ENCODE results near the gene RASGRP1.
"Not testable (repeated sequence)": the region's sequence is repeated elsewhere in the genome, so short reads cannot be mapped to it uniquely, and the experiment has no call there.

The RASGRP1 gene

DNA sequence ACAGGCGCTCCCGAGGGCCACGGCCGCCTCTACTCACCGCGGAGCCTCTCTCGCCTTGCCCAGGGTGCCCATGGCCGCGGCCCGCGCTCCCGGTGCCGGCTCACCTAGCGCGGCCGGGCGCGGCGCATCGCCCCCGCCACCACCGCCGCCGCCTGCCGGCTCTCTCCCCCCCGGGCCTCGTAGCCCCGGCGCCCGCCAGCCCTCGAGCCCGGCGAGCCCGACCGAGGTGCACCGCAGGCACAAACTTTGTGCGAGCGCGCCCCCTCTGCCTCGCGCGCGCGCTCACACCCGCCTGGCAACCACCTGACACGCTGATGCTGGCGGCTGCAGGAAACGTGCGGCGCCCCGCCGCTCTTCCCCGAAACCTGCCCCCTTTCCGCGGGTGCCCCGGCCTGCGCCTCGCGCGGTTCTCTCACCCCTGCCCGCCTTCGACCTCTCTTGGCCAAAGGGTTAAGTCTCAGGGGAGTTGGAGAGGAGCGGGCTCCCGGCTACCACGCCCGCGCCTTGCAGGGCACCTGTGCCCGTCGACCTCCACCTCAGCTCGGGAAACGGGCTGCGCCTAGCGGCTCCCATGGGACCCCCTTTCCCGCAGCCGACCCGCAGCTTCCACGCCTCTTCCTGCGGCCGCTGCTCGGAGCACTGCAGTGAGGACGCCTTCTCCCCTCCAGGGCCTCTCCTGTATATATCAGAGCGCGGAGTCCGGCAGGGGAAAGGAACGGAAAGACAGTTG, at the start of gene RASGRP1:
RASGRP1 (minus strand) TSS at position 258 of the 730 bp plus-strand sequence; CDS start at position 72, 186 bp downstream.
- DNase-seq = peak; percentile 83 to 87

- DNase-seq = no peak
These were observed 48.5 kb upstream of the RASGRP1 start for GRCh38 chr15:38613085-38613484.

DNA sequence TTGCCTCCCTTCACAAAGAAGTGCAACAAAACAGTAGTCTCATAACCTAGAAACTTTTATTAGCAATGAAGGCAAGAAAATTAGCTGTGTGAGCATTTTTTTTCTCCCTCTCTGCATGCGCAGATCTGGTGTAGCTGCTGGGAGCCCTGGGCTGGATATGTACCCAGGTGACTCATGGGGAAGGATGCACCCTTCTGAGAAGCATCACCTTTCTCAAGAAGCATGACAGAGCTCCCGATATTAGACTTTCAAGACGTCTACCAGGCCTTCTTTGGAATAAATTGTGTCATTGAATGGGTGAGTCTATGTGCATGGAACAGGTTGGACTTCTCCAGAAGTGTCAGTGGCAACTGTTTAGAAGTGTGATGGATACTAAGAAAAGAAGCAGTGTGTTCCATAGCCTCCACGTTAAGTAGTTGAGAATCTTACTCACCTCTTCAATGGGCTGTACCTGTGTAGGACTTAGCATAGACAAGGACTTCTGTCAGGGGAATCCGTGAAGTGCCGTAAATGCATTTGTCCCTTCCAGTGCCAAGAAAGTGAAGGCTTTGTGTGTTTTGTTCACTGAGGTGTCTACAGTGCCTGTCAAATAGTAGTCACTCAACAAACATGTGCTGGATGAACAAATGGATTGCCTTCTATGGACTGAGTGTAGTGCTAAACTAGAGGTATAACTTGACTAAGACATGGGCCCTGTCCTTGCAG, 47.7 kb upstream of the RASGRP1 start:
- peak; percentile 33 to 69 for DNase-seq

- DNase-seq = peak in 1 of 2 experiments; percentile 37
These were observed 46.6 kb upstream of the RASGRP1 start for GRCh38 chr15:38611228-38611627.

GRCh38 chr15:38610748-38611147, 46.1 kb upstream of the RASGRP1 start:
- peak in 1 of 2 experiments; percentile 15 for DNase-seq

- no peak for DNase-seq
These were observed 44.6 kb upstream of the RASGRP1 start for GRCh38 chr15:38609097-38609738.

DNA sequence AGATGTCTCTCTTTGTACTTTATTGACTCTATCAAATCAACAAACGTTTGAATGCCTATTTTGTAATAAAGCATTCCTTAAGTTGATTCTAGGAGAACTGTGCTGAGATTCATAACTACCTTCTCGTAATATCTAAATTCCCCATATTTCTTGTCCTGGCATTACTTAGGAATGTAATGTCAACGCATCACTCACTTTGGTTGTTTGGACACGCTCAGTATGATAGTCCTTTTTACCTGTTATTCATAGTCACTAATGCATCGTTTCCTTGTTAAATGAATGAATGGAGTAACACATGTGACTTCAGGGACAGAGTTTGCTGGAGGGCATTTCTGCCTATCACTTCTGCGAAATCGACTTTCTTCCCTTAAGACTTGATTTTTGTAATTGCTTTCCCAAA, 44.1 kb upstream of the RASGRP1 start:
- no peak for DNase-seq

DNA sequence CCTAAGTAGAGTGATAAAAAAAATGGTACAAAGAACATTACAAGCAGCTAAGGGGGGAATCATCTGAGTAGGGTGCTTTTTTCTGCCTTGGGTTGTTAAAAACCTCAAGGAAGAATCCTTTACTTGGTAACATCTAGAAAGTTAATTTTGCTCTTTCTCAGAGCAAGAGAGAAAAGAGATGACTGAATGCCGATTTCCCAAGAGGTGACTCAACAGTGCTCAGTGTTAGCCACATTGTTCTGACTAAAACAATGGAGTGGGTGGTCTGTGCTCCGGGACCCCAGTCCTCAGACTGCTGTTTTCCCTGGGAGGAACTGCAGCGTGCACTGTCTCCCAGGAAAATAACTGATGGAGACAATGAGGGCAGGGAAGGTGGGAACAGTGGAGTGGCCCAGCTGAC, 41.1 kb upstream of the RASGRP1 start:
- no peak for DNase-seq

DNA sequence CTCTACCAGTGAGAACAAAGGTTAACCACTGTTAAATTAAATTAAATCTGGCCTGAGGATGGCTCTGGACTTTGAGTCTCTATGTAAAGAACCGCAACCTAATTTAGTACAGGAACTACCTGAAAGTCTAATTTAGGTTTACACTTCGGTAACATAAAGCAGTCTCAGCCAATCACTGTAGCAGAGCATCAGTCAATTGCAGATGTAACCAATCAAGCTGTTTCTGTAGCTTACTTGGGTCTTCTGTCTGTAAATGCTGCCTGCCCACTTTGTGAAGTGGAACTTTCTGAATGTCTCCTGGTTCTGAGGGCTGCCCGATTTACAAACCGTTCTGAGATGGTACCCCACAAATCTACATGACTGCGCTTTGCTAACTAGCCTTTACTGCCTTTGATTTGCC, 39.1 kb upstream of the RASGRP1 start:
- no peak for DNase-seq

DNA sequence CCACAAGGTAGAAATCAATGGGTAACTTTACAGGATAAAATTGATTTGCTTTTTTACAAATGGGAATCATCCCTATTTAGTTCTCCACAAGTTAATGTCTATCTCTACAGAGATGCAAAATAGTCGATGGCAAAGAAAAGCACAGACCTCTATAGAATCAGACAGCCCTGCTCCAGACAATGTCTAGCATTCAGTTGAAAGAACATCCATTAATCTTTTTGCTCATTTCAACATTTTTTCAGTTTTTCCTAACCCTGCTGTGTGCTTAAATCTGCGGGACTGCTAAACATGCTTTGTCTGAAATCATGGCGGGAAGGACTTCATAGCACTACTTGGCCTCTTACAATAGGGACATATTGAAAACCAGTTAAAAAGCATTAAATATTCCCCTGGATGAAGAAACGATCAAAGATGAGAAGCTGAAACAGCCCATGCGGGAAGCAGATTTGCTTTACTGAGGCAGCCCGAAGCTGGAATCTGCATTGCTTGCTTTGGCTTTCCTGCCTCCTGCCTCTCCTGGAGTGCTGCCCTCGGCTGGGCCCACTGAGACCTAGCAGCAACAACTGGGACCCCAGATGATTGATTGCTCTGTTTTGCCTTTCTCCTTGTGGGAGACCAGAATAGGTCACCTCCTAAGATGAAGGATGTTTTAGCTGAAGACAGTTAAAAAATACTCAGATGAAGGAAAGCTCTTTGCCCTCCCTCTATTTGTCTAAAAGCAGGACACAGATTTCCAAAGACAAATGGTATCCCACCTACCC, 38.5 kb upstream of the RASGRP1 start:
- no peak for DNase-seq

GRCh38 chr15:38600236-38600635, 35.6 kb upstream of the RASGRP1 start:
- no peak for DNase-seq

- DNase-seq = no peak
These were observed 34.1 kb upstream of the RASGRP1 start for GRCh38 chr15:38598749-38599148.

- DNase-seq = no peak
These were observed 32.7 kb upstream of the RASGRP1 start for GRCh38 chr15:38597219-38597800.

DNA sequence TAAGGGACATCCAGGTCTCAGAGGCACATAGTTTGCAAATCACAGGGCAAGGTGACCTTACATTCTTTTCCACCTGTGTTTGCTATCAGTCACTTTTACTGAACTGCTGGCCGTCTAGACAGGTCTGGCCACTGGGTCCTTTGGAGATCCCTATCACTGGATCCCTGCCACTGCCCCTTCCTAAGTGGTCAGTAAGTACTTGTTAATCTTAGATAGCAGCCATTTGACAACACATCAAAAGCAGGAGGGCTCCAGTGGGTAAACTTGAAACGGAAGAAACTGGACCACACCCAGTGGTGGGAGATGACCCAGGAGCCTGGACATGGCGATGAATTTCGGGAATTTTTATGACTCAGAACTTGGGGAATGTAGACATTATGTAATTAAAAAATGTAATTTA, 28.9 kb upstream of the RASGRP1 start:
- DNase-seq = no peak

DNA sequence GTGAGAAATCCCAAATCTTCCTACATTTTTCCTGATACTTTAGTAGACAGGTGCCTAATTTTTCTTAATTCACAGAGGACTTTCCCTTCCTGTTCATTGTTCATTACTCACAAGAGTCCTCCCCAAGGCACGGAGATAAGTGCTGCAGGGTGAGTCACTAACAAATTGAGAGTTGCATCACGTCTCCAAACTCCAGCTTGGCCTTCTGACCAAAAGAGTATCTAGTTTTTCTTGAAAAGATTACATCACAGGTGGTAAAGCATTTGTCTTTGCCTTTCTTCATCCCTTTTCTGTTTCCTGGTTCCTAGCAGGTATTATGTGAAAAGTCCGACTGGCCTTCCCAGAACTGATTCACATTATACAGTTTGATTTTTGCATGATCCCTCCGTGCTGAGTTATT, 24.9 kb upstream of the RASGRP1 start:
- DNase-seq = no peak

DNA sequence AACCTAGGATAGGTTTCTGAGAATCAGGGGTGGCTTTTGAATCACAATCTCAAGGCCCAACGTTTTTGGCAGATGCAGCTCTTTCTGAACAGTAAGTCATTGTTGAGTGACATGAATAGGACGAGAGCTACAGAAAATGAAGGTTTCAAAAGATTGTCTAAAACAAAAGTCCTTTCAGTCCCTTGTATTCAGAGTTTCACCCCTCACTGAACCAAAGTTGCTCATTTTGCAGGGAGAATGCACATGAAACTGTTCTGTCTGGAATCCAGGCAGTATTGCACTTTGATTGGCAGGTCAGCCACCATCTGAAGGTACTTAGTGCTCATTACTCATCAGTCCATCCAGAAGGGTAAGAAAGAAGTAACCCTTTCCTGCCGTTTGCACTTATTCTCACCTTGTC, 24.1 kb upstream of the RASGRP1 start:
- DNase-seq = no peak

GRCh38 chr15:38587214-38587613, 22.6 kb upstream of the RASGRP1 start:
- DNase-seq = peak in 1 of 2 experiments; percentile 5

DNA sequence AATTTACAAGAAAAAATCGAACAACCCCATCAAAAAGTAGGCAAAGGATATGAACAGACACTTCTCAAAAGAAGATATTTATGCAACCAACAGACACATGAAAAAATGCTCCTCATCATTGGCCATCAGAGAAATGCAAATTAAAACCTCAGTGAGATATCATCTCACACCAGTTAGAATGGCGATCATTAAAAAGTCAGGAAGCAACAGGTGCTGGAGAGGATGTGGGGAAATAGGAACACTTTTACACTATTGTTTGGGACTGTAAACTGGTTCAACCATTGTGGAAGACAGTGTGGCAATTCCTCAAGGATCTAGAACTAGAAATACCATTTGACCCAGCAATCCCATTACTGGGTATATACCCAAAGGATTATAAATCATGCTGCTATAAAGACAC, 21.4 kb upstream of the RASGRP1 start:
- not testable (repeated sequence) for DNase-seq

DNA sequence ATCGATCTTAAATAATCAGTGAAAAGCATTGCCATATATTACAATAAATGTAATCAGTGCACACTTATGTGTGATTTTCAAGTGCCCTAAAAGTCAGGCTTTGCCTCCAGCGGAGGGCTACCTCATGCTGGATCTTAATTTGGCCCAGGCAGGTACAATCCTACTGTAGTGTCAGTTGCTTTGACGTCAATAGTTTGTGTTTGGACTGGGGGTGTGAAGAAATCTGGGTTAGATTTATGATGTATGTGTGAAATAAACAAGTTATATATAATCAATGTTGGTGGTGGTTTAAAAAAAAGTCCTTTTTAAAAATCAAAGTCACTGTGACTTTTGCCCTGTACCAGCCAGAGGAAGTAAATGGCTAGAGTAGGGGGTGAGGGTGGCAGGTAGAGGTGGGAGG, 14.0 kb upstream of the RASGRP1 start:
- no peak for DNase-seq

GRCh38 chr15:38577424-38577987, 12.9 kb upstream of the RASGRP1 start:
- DNase-seq = no peak

DNA sequence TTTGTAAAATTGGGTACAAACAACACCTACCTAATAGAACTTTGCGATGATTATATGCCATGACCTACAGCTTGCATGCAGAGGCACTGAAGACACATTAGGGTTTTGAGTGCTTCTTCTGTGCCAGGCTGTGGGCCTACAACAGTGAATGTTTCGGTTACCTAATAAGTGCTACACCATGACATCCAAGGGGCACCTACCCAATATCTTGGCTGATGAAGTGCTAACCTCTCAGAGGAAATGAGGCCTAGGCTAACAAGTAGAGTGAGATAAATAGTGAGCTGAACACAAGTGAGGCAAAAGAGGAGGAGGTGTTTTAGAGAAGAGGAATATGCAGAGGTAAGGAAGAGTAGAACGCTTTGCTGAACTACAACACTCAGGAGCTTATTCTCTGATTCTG, 12.2 kb upstream of the RASGRP1 start:
- DNase-seq = no peak

GRCh38 chr15:38576261-38576660, 11.6 kb upstream of the RASGRP1 start:
- no peak for DNase-seq
